ENCODE measurements around the gene CERS6.

The CERS6 gene

GRCh38 chr2:168538534-168538933 lies 82.5 kb downstream of the CERS6 start:
- no peak for TF ChIP-seq CTCF (conservative IDR thresholded peaks at IDR 0.05; ENCODE audit: low read depth, low read length)
- no peak for DNase-seq (ENCODE audit: low read depth)
- H3K4me3 ChIP-seq (ENCODE audit: low read length): no peak overlapping the region

- H3K4me3 ChIP-seq (ENCODE audit: low read length): no peak overlapping the region
- TF ChIP-seq CTCF (conservative IDR thresholded peaks at IDR 0.05; ENCODE audit: low read depth, low read length): no peak
Measured at GRCh38 chr2:168539945-168540344, 83.9 kb downstream of the CERS6 start.

GRCh38 chr2:168541858-168542257 lies 85.8 kb downstream of the CERS6 start:
- DNase-seq (ENCODE audit: low read depth): no peak
- H3K4me3 ChIP-seq (ENCODE audit: low read length): no peak overlapping the region
- no peak for TF ChIP-seq CTCF (conservative IDR thresholded peaks at IDR 0.05; ENCODE audit: low read depth, low read length)

More at GRCh38 chr2:168539945-168540344, 83.9 kb downstream of the CERS6 start:
- DNase-seq (ENCODE audit: low read depth): no peak

- no peak overlapping the region for H3K4me3 ChIP-seq (ENCODE audit: low read length)
- no peak for TF ChIP-seq CTCF (conservative IDR thresholded peaks at IDR 0.05; ENCODE audit: low read depth, low read length)
- no peak for DNase-seq (ENCODE audit: low read depth)
Measured at GRCh38 chr2:168543037-168543436, 87.0 kb downstream of the CERS6 start.

GRCh38 chr2:168543935-168544334 lies 87.9 kb downstream of the CERS6 start:
- no peak for TF ChIP-seq CTCF (conservative IDR thresholded peaks at IDR 0.05; ENCODE audit: low read depth, low read length)
- H3K4me3 ChIP-seq (ENCODE audit: low read length): no peak overlapping the region
- no peak for DNase-seq (ENCODE audit: low read depth)

- no peak for DNase-seq (ENCODE audit: low read depth)
- H3K4me3 ChIP-seq (ENCODE audit: low read length): no peak overlapping the region
- TF ChIP-seq CTCF (conservative IDR thresholded peaks at IDR 0.05; ENCODE audit: low read depth, low read length): no peak
Measured at GRCh38 chr2:168545439-168546082, 89.5 kb downstream of the CERS6 start.

- no peak for TF ChIP-seq CTCF (conservative IDR thresholded peaks at IDR 0.05; ENCODE audit: low read depth, low read length)
- no peak for DNase-seq (ENCODE audit: low read depth)
- H3K4me3 ChIP-seq (ENCODE audit: low read length): no peak overlapping the region
Measured at GRCh38 chr2:168550670-168551069, 94.6 kb downstream of the CERS6 start.
